Spleen (tissue), 7 donors: ENCODE measurements around the gene MYO5B.

Source experiments
- CTCF ChIP-seq, 11 experiments: fragments of 200-600 bp in 7 of 11; fragments of 450-650 bp in 4 of 11; sonication (generic) in 4 of 11; IDR thresholded peaks in 8 of 11; conservative IDR thresholded peaks in 3 of 11; 1 replicate in 7 of 11; 2 replicates in 4 of 11; pipeline versions ENCODE4 v1.4.0 to v1.8.0; 2016 to 2021; ENCODE audit warnings: antibody characterized with exemption in 11 of 11, inconsistent platforms in 4 of 11, mild to moderate bottlenecking in 1 of 11
- POLR2A ChIP-seq, 3 donors: fragments of 450-650 bp; IDR thresholded peaks; one replicate each; pipeline ENCODE4 v1.5.1; 2017; ENCODE audit warnings: antibody characterized with exemption in 3 of 3, mild to moderate bottlenecking in 1 of 3
- donor health status: DM: no; HTN: no; CAD: no; lungs with moderate emphysema.
- donor health status: DM: no; HTN: no; CAD: no.
- donor health status: DM: no; HTN: no; CAD: no.

- TF ChIP-seq CTCF (IDR thresholded peaks at IDR 0.05 in 8 of 11, conservative IDR thresholded peaks at IDR 0.05 in 3 of 11) (no peak), POLR2A (IDR thresholded peaks at IDR 0.05) (no peak)
Measured at GRCh38 chr18:50183556-50183955, 11.4 kb downstream of the MYO5B start.
